Prostate gland (tissue), 2 donors: ENCODE measurements around the gene NAV2.

Experiments
- POLR2A ChIP-seq: fragments of 450-650 bp; IDR thresholded peaks from one replicate; pipeline ENCODE4 v1.6.1; 2016; ENCODE audit warnings: antibody characterized with exemption, mild to moderate bottlenecking
- TF ChIP-seq, protein P1 (sequence below), 4 experiments: fragments of 200-600 bp in 2 of 4; fragments of 450-650 bp in 2 of 4; sonication (generic) in 2 of 4; IDR thresholded peaks; 1 replicate in 3 of 4; 2 replicates in 1 of 4; pipeline ENCODE4 v1.5.1; 2016 to 2019; ENCODE audit warnings: antibody characterized with exemption in 4 of 4, mild to moderate bottlenecking in 2 of 4, moderate library complexity in 2 of 4

- no peak for TF ChIP-seq POLR2A
- TF ChIP-seq, protein P1, sequence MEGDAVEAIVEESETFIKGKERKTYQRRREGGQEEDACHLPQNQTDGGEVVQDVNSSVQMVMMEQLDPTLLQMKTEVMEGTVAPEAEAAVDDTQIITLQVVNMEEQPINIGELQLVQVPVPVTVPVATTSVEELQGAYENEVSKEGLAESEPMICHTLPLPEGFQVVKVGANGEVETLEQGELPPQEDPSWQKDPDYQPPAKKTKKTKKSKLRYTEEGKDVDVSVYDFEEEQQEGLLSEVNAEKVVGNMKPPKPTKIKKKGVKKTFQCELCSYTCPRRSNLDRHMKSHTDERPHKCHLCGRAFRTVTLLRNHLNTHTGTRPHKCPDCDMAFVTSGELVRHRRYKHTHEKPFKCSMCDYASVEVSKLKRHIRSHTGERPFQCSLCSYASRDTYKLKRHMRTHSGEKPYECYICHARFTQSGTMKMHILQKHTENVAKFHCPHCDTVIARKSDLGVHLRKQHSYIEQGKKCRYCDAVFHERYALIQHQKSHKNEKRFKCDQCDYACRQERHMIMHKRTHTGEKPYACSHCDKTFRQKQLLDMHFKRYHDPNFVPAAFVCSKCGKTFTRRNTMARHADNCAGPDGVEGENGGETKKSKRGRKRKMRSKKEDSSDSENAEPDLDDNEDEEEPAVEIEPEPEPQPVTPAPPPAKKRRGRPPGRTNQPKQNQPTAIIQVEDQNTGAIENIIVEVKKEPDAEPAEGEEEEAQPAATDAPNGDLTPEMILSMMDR (IDR thresholded peaks at IDR 0.05) = no peak
Observed at GRCh38 chr11:19853920-19854319, 141.3 kb downstream of the NAV2 start.
